Nephron progenitor cell (in vitro differentiated cells): ENCODE data around the gene PSMG2.

Source experiments
- DNase-seq: peaks from one replicate; pipeline ENCODE4 v3.0.0; 2021
- H3K27ac Mint-ChIP-seq: 2 replicates; pipeline ENCODE4 v1.8.0; 2021; ENCODE audit warnings: mild to moderate bottlenecking, moderate library complexity, mixed read lengths
- H3K27me3 Mint-ChIP-seq: 2 replicates; pipeline ENCODE4 v1.8.0; 2021; ENCODE audit warnings: mild to moderate bottlenecking, low read depth, mixed read lengths; ENCODE audit not compliant: poor library complexity
- H3K36me3 Mint-ChIP-seq: 2 replicates; pipeline ENCODE4 v1.8.0; 2021; ENCODE audit warnings: low read depth, mixed read lengths
- H3K4me1 Mint-ChIP-seq: 2 replicates; pipeline ENCODE4 v1.8.0; 2021; ENCODE audit warnings: mixed read lengths
- H3K4me3 Mint-ChIP-seq: 2 replicates; pipeline ENCODE4 v1.8.0; 2021; ENCODE audit warnings: mild to moderate bottlenecking, moderate library complexity, mixed read lengths
- H3K9me3 Mint-ChIP-seq: 2 replicates; pipeline ENCODE4 v1.8.0; 2021; ENCODE audit warnings: mild to moderate bottlenecking, moderate library complexity, mixed read lengths
- TF ChIP-seq, protein P1 (sequence below): fragments of 200-600 bp; sonication (generic); IDR thresholded peaks from 2 replicates; pipeline ENCODE4 v1.5.0; 2021; ENCODE audit warnings: antibody characterized with exemption

PSMG2 gene, protein sequence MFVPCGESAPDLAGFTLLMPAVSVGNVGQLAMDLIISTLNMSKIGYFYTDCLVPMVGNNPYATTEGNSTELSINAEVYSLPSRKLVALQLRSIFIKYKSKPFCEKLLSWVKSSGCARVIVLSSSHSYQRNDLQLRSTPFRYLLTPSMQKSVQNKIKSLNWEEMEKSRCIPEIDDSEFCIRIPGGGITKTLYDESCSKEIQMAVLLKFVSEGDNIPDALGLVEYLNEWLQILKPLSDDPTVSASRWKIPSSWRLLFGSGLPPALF

GRCh38 chr18:12702221-12703095 lies at the start of gene PSMG2, which contains the start of gene CEP76:
PSMG2 (plus strand) TSS chr18:12703042; CDS start chr18:12703108, 66 bp downstream.
CEP76 (minus strand) TSS chr18:12702723; CDS start chr18:12702548, 175 bp downstream.
- TF ChIP-seq, protein P1, sequence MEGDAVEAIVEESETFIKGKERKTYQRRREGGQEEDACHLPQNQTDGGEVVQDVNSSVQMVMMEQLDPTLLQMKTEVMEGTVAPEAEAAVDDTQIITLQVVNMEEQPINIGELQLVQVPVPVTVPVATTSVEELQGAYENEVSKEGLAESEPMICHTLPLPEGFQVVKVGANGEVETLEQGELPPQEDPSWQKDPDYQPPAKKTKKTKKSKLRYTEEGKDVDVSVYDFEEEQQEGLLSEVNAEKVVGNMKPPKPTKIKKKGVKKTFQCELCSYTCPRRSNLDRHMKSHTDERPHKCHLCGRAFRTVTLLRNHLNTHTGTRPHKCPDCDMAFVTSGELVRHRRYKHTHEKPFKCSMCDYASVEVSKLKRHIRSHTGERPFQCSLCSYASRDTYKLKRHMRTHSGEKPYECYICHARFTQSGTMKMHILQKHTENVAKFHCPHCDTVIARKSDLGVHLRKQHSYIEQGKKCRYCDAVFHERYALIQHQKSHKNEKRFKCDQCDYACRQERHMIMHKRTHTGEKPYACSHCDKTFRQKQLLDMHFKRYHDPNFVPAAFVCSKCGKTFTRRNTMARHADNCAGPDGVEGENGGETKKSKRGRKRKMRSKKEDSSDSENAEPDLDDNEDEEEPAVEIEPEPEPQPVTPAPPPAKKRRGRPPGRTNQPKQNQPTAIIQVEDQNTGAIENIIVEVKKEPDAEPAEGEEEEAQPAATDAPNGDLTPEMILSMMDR = no peak
- peaks cover 36% of the 10 kb centered on the region for H3K36me3 Mint-ChIP-seq
- H3K27me3 Mint-ChIP-seq = peaks cover 3% of the 10 kb centered on the region
- DNase-seq = peak; percentile 90
- no peaks in the 10 kb centered on the region for H3K9me3 Mint-ChIP-seq
- H3K4me1 Mint-ChIP-seq = peaks cover 41% of the 10 kb centered on the region
- peak within 1 kb of the TSS; percentile 99 for H3K4me3 Mint-ChIP-seq
- H3K27ac Mint-ChIP-seq = peak within 1 kb of the TSS; percentile 100

- Mint-ChIP-seq H3K27ac (no peak overlapping the region), H3K4me3 (peak overlapping the region; percentile 87), H3K36me3 (peaks cover 9% of the 10 kb centered on the region), H3K9me3 (no peaks in the 10 kb centered on the region), H3K27me3 (peaks cover 43% of the 10 kb centered on the region), H3K4me1 (peaks cover 34% of the 10 kb centered on the region)
- DNase-seq = no peak
- TF ChIP-seq, protein P1 = no peak
Measured at GRCh38 chr18:12654971-12655370, 47.9 kb upstream of the PSMG2 start.

GRCh38 chr18:12656605-12656937 lies 46.3 kb upstream of the PSMG2 start:
- peak overlapping the region; percentile 87 for H3K4me3 Mint-ChIP-seq
- no peaks in the 10 kb centered on the region for H3K9me3 Mint-ChIP-seq
- peaks cover 7% of the 10 kb centered on the region for H3K36me3 Mint-ChIP-seq
- peaks cover 43% of the 10 kb centered on the region for H3K27me3 Mint-ChIP-seq
- TF ChIP-seq, protein P1 = no peak
- H3K27ac Mint-ChIP-seq = peak overlapping the region; percentile 71
- DNase-seq = no peak
- peaks cover 35% of the 10 kb centered on the region for H3K4me1 Mint-ChIP-seq

DNA sequence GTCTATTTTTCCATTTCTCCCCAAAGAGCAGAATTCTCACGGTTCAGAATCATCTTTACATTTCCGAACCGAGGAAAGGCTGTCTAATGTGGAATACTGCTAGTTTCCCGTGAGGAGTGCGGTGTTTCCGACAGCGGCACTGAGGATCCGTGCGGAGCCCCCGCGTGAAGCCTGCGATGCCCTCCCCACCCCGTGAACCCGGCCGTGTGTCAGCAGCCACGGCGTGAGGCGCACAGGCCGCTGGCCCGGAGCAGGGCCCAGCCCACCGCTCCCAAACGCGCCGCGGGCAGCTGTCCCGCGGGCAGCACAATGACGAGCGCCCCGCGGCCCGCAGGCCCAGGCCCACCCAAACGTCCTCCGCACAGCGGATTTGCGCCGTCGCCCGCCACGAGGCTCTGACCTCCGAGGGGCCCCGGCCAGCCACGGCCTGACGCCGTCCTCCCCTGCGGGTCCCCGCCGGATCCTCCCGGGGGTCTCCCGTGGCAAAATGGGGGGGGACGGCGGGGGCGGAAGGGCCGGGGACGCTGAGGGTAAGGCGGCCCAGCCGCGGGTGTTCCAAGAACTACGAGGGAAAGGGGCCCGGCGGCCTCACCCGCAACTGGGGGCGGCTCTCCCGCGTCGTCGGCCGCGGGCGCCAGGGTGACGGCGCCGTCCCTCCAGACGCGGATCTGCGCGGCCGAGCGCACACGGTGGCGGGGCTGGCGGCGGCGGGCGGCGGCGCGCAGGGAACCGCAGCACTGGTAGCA lies 45.7 kb upstream of the PSMG2 start:
- H3K27ac Mint-ChIP-seq = peak overlapping the region; percentile 71

DNA sequence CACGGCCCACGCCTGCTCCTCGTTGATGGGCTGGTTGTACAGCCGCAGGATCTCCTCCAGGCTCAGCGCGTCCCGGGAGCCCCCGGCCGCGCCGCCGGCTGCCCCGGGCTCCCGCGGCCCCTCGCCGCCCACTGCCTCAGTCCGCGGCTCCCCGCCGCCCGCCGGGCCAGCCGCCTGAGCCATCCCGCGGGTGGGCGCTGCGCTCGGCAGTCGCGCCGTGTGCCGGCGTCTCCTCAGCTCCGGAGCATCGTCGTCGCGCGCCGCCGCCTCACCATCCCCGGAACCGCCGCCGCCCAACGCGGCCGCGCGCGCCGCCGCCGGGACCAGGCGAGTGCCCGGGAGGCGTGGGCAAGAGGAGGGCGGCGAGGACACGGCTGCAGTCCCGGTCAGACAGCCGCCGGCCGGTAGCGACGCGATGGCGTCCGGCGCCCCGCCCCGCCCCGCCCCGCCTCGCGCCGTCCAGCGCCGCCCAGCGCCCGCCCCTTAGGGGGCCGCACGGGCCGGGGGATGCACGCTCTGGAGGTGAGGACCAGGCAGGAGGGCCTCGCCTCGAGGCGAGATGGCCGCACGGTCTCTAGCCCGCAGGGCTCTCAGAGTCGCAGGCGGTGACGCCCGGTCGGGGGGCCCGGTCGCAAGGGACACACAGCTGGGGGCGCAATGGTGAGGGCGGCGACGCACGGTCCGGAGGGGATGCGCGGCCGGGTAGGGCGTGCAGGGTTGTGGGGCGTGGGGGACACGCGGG lies 45.0 kb upstream of the PSMG2 start, which contains the start of gene SPIRE1:
Gene SPIRE1 (minus strand): TSS at position 424 of the 742 bp plus-strand sequence. CDS start 241 bp downstream, at position 183.
- Mint-ChIP-seq H3K4me1 (peaks cover 32% of the 10 kb centered on the region), H3K4me3 (peak within 1 kb of the TSS; percentile 88), H3K27me3 (peaks cover 43% of the 10 kb centered on the region), H3K36me3 (peaks cover 4% of the 10 kb centered on the region), H3K9me3 (no peaks in the 10 kb centered on the region), H3K27ac (peak within 1 kb of the TSS; percentile 73)
- TF ChIP-seq, protein P1 = no peak
- peak; percentile 72 for DNase-seq

More for the DNA sequence above, 45.7 kb upstream of the PSMG2 start:
- H3K27me3 Mint-ChIP-seq = peaks cover 43% of the 10 kb centered on the region
- TF ChIP-seq, protein P1 = no peak
- DNase-seq = peak; percentile 58
- peak overlapping the region; percentile 87 for H3K4me3 Mint-ChIP-seq
- H3K4me1 Mint-ChIP-seq = peaks cover 32% of the 10 kb centered on the region
- H3K36me3 Mint-ChIP-seq = peaks cover 4% of the 10 kb centered on the region
- no peaks in the 10 kb centered on the region for H3K9me3 Mint-ChIP-seq
